ENCODE data around the gene SRPK2.
"Not testable (repeated sequence)": the region's sequence is repeated elsewhere in the genome, so short reads cannot be mapped to it uniquely, and the experiment has no call there.

The SRPK2 gene

DNA sequence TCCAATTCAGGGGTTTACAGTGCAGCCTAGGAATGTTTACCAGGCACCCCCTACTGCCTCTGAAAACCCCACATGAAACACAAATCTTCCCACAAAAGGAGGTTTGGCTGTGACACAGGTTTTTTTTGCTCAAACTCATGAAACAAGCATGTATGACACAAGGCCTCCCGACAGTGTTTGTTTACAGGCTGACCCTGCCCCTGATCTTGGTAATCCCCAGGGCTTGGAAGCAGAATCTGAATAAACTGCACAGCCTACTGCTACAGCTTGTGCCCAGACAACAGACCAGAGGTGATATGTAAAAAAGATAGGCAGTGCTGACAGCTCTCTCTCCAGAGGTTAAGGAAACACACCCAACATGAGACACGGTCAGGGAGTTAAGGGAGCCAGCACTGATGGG is 190.5 kb downstream of the SRPK2 start:
- Mint-ChIP-seq H3K27ac (no peak overlapping the region), H3K9me3 (no peaks in the 10 kb centered on the region), H3K4me3 (no peak overlapping the region), H3K4me1 (peaks cover 10% of the 10 kb centered on the region), H3K27me3 (no peaks in the 10 kb centered on the region)
- DNase-seq (no peak), ATAC-seq (no peak)

DNA sequence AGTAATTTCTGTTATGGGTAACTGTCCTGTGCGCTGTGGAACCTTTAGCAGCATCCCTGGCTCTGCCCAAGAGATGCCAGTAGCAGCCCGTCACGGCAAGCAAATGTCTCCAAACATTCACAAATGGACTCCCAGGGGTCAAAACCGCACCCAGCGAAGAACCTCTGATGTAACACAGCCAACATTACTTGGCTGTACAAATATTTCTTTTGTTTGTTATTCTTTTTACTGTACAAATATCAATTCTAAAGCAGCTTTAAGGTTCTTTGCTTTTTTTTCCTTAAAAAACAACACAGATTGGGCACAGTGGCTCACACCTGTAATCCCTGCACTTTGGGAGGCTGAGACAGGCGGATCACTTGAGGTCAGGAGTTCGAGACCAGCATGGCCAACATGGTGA is 192.2 kb downstream of the SRPK2 start:
- Mint-ChIP-seq H3K27me3 (no peaks in the 10 kb centered on the region), H3K9me3 (no peaks in the 10 kb centered on the region), H3K4me1 (peaks cover 10% of the 10 kb centered on the region), H3K27ac (no peak overlapping the region), H3K4me3 (no peak overlapping the region)
- DNase-seq, result no peak
- ATAC-seq, result no peak

DNA sequence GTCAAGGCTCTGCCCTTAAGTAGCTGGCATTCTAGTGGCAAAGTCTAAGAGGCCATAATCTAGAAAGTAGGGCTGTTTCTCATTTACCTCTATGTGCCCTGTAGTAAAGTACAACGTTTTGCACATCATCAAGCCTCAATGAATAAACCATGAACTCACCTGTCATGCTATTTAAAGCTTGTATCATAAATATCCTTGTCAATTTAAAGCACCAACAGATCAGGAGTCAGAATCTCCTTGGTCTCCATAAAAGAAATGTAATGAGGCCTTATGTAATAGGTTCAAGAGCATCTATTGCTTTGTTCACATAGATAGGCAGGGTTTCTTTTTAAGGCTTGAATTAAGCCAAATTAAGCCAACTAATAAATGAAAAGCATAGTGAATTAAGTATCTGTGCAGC is 192.8 kb downstream of the SRPK2 start:
- H3K4me1 Mint-ChIP-seq, result peaks cover 10% of the 10 kb centered on the region
- H3K9me3 Mint-ChIP-seq, result no peaks in the 10 kb centered on the region
- ATAC-seq, result no peak

DNA sequence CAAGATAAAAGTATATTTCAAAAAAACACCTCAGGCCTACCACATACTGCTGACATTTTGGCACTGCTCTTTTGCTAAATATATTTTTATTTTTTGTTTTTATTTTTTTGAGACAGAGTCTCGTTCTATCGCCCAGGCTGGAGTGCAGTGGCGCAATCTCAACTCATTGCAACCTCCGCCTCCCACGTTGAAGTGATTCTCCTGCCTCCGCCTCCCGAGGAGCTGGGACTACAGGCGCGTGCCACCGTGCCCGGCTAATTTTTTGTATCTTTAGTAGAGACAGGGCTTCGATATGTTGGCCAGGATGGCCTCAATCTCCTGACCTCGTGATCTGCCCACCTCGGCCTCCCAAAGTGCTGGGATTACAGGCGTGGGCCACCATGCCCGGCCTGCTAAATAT is 193.8 kb downstream of the SRPK2 start:
- ATAC-seq, result not testable (repeated sequence)

More for the DNA sequence above, 192.8 kb downstream of the SRPK2 start:
- Mint-ChIP-seq H3K27me3 (no peaks in the 10 kb centered on the region), H3K4me3 (no peak overlapping the region), H3K27ac (no peak overlapping the region)
- DNase-seq, result no peak

DNA sequence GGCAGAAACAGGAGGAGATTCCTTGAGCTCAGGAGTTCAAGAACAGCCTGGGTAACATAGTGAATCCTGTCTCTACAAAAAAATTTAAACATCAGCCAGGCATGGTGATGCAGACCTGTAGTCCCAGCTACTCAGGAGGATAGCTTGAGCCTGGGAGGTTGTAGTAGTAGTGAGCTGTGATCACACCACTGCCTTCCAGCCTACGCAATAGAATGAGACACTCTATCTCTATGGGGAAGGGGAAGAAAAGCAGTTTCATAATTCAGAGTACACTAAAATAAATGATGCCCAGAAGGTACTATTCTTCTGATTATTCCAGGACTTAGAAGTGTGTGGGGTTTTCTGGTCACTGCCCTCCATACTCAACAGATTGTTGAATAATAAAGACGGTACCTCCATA is 197.4 kb downstream of the SRPK2 start:
- Mint-ChIP-seq H3K9me3 (no peaks in the 10 kb centered on the region), H3K4me3 (no peak overlapping the region), H3K27ac (no peak overlapping the region), H3K4me1 (peaks cover 11% of the 10 kb centered on the region), H3K27me3 (no peaks in the 10 kb centered on the region)
- ATAC-seq (no peak), DNase-seq (no peak)

More for the DNA sequence above, 193.8 kb downstream of the SRPK2 start:
- not testable (repeated sequence) for H3K27ac Mint-ChIP-seq, H3K4me3 Mint-ChIP-seq, H3K9me3 Mint-ChIP-seq, DNase-seq, H3K27me3 Mint-ChIP-seq
- peaks cover 10% of the 10 kb centered on the region for H3K4me1 Mint-ChIP-seq

DNA sequence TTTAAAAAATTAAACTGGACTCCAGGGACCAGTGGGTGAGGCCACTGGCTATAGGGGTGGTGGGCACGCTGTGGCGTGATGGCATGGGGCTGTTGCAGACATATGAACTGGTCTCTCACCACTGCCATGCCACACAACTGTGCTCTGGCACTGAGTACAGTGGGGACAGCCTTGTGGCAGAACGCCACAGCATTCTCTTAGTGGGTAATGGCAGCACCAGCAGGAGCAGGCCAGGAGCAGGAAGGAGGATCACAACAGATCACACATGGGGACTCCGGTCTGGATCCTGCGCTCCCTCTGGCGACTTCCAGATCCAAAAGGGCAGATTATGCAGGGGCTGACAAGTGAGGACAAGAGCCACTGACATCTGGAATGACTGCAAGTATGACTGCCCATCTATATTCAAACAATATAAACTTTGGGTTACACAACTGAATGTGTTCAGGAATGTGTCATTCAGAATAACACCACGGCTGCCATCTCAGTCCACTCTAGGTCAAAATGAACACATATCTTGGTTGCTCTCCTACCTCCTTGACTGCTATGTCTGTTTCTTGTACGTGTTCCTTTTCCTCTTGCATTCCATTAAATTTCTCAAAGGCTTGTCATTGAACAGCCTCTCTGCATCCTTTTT is 198.7 kb downstream of the SRPK2 start:
- ATAC-seq (no peak), DNase-seq (no peak)
- Mint-ChIP-seq H3K4me1 (peaks cover 11% of the 10 kb centered on the region), H3K9me3 (no peaks in the 10 kb centered on the region), H3K4me3 (no peak overlapping the region), H3K27ac (no peak overlapping the region), H3K27me3 (no peaks in the 10 kb centered on the region)

DNA sequence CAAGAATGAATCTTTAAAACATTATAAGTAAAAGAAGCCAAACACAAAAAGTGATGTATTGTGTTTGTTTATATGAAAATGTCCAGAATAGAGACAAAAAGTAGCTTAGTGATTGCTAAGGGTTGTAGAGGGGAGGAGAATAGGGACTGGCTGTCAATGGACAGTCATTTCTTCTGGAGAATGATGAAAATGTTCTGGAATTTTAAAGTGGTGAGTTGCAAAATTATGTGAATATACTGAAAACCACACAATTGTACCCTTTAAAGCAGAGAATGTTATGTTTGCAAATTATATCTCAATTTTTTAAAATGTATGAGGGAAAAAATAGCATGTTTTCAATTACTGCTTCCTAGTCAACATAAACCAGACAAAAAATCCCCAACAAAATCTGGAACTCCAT is 200.5 kb downstream of the SRPK2 start:
- no peak for ATAC-seq
- Mint-ChIP-seq H3K27me3 (no peaks in the 10 kb centered on the region), H3K4me3 (no peak overlapping the region), H3K9me3 (no peaks in the 10 kb centered on the region), H3K27ac (no peak overlapping the region), H3K4me1 (peaks cover 11% of the 10 kb centered on the region)
- no peak for DNase-seq

DNA sequence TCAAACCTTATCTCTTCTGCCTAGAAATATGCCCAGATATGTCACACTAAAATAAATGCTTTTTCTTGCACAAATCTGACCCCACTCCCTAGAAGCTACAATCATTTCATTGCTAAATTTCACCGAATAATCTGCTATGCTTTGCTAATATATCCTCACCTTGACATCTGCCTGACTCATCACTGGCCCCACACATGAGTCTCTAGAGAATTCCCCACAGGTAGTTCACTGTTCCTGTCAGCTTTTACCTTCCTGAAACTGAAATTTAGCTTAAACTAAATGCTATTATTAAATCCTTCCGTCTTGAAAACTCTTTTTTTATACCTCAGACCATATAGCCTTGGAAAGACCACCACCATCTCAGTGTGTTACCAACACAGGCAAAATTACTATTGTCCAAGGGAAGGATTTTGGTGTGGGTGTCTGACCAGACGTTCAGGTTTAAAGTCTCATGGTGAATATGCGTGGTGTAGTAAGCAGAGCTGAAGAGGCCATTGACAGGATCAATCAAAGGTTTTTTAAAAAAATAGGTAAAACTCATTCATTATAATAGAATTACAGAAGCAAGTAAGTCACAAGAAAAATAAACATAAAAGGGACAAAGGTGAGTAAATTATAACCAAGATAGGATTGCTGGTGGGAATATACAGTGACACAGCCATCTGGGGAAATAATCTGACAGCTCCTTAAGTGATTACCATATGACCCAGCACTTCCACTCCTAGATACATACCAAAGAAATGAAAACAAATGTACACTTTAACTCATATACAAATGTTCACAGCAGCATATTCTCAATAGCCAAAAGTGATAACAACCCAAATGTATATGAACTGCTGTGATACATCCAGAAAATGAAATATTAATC is 201.2 kb downstream of the SRPK2 start:
- H3K9me3 Mint-ChIP-seq, result no peaks in the 10 kb centered on the region
- no peak overlapping the region for H3K27ac Mint-ChIP-seq
- no peak overlapping the region for H3K4me3 Mint-ChIP-seq
- peaks cover 11% of the 10 kb centered on the region for H3K4me1 Mint-ChIP-seq
- DNase-seq (no peak), ATAC-seq (no peak)
- H3K27me3 Mint-ChIP-seq, result no peaks in the 10 kb centered on the region

DNA sequence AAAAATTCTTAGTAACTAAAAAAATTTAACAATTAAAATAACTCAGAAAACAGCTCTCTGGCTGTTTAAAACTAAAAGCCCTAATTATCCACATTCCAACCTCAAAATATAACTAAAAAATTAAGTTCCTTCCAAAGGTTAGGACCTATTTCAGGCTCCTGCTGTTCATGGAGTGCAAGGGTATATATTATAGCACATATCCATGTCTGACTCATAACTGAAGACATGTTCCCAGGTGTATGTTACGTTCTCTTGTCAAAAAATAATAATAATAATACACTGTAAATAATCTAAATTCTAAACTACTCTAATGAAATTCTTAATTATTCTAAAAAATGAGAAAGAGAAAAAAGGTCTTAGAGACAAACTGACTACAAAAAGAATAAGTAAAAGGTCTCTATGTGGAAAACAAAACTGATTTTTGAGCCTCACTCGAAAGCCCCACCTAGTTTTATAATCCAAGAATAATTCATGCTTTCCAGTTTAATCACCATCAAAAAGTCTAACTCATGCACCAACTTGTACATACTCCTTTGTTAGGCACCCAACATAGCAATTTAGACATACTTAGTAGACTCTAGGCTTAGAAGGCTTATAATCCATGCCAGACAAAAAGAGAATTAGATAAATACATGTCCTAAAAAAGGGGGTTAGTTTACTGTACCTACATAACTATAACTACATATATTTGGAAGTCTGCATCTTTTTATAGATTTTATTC is 203.3 kb downstream of the SRPK2 start:
- no peak overlapping the region for H3K4me3 Mint-ChIP-seq
- ATAC-seq (no peak), DNase-seq (no peak)
- H3K27me3 Mint-ChIP-seq, result no peaks in the 10 kb centered on the region
- peaks cover 11% of the 10 kb centered on the region for H3K4me1 Mint-ChIP-seq
- H3K27ac Mint-ChIP-seq, result no peak overlapping the region
- peaks cover 5 to 13% of the 10 kb centered on the region in 2 donors for H3K9me3 Mint-ChIP-seq

DNA sequence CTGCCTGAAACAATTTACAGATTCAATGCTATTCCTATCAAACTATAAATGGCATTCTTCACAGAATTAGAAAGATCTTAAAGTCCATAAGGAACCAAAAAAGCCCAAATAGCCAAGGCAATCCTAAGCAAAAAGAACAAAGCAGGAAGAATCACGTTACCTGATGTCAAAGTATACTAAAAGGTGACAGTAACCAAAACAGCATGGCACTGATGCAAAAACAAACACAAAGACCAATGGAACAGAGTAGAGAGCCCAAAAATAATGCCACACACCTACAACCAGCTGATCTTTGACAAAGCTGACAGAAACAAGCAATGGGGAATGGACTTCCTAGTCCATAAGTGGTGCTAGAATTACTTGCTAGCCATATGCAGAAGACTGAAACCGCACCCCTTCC is 208.7 kb downstream of the SRPK2 start:
- Mint-ChIP-seq H3K4me3 (no peak overlapping the region), H3K27me3 (no peaks in the 10 kb centered on the region), H3K27ac (peak overlapping the region in 1 of 2 donors; percentile 54), H3K9me3 (peaks cover 10 to 19% of the 10 kb centered on the region in 2 donors), H3K4me1 (peaks cover 2% of the 10 kb centered on the region)
- ATAC-seq, result no peak
- no peak for DNase-seq

DNA sequence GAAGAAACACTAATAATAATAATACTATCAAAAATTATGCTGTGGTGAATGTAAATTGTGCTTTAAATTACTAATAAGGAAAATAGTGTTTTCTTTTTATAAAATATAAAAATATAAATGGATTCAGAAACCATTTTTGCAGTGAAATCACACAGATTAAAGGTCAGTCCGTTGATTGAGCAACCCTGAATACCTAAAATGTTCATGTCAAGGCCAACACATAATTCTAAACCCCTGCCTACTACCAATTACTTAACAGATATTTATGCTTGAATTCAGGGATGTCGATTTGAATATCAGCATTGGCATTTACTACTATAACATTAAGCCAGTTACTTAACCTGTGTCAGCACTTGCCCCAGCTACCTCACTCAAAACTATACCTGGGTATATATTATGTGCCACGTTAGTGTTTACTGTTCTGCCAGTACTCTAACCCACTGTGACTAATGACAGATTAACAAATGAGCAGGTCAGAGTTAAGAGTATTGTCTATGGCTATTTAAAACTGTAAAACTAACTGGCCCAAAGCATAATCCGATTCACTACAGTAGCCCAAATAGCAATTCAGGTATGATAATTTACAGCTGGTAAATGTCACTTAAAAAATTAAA is 209.7 kb downstream of the SRPK2 start:
- no peaks in the 10 kb centered on the region for H3K27me3 Mint-ChIP-seq
- ATAC-seq (no peak), DNase-seq (no peak)
- H3K4me1 Mint-ChIP-seq, result peaks cover 10% of the 10 kb centered on the region
- H3K4me3 Mint-ChIP-seq, result no peak overlapping the region
- H3K27ac Mint-ChIP-seq, result no peak overlapping the region
- peaks cover 10 to 19% of the 10 kb centered on the region in 2 donors for H3K9me3 Mint-ChIP-seq

DNA sequence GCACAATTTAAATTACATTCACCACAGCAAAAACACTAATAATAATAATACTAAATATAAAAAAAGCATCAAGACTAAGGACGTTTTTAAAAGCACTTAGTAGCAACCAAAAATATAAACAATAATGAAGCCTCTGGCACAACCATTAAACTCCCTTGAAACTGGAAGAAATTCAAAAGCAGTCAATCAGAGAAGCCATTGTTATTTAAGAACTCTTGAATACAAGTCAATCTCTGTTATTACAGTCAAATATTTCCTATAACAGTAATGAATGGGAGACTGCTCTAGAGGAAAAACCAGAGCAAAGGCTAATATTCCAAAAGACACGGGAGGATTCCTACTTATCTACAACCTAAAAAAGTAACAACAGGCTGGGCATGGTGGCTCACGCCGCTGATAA is 210.5 kb downstream of the SRPK2 start:
- no peak for ATAC-seq
- H3K4me3 Mint-ChIP-seq, result no peak overlapping the region
- H3K9me3 Mint-ChIP-seq, result peaks cover 10 to 19% of the 10 kb centered on the region in 2 donors
- peaks cover 14% of the 10 kb centered on the region for H3K4me1 Mint-ChIP-seq
- H3K27ac Mint-ChIP-seq, result no peak overlapping the region
- no peak for DNase-seq
- H3K27me3 Mint-ChIP-seq, result no peaks in the 10 kb centered on the region

DNA sequence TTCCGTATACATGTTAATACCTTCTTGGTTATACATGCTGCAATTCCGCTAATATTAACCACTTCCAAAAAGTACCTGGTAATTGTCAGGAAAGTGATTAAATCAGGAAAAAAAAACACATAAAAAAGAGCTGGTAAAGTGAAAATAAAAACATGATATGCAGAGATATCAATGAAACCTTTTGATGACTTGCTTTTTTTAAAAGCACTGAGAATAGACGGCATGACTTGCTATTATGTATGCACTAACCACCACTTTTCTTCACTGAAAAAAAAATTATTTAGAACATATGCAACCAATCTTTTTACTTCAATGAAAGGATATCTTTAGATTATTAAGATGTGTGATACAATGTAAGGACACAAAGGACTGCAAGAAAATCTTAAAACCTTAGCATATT is 211.7 kb downstream of the SRPK2 start:
- no peak overlapping the region for H3K27ac Mint-ChIP-seq
- no peaks in the 10 kb centered on the region for H3K27me3 Mint-ChIP-seq
- H3K9me3 Mint-ChIP-seq, result peaks cover 10 to 19% of the 10 kb centered on the region in 2 donors
- no peak for DNase-seq
- no peak for ATAC-seq
- no peak overlapping the region for H3K4me3 Mint-ChIP-seq
- peaks cover 15% of the 10 kb centered on the region for H3K4me1 Mint-ChIP-seq

DNA sequence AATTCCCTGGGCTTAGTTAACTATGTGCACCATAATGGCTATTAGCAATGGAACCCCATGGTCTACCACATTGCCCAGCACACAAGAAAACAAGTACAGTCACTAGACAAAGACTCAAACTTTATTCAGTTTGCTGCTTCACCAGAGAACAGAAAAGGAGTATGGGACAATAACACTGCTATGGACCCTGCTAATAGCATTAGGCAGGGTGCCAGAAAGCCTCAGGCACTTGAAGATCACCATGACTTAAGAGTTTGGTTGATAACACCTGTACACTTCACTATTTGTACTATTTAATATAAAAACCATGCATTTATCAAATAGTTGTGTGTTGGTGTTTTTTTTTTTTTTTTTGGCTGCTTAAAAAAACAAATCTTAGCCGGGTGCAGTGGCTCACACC is 215.1 kb downstream of the SRPK2 start:
- H3K4me3 Mint-ChIP-seq, result no peak overlapping the region
- DNase-seq (no peak), ATAC-seq (no peak)
- H3K9me3 Mint-ChIP-seq, result no peaks in the 10 kb centered on the region
- no peaks in the 10 kb centered on the region for H3K27me3 Mint-ChIP-seq
- no peak overlapping the region for H3K27ac Mint-ChIP-seq
- H3K4me1 Mint-ChIP-seq, result peaks cover 15% of the 10 kb centered on the region

DNA sequence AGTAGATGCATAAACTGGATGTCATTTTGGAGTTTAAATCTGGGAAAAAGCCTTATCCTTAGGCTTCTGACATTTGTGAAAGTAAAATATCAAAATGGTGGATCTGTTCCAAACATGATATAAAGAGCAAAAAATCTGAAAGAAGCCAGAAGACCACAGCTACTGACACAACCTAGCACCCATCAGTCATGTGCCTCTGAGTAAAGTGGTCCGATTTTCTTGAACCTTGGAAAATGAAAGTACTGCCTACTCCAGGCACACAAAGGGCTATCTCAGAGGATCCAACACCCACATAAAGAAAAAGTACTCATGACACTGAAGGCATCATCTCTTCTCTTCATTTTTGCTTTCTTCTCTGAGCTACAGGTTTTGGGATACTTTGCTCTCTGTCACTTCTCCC is 224.0 kb downstream of the SRPK2 start:
- ATAC-seq, result no peak
- Mint-ChIP-seq H3K27ac (no peak overlapping the region), H3K4me1 (no peaks in the 10 kb centered on the region), H3K9me3 (no peaks in the 10 kb centered on the region), H3K27me3 (no peaks in the 10 kb centered on the region), H3K4me3 (no peak overlapping the region)
- DNase-seq, result no peak

DNA sequence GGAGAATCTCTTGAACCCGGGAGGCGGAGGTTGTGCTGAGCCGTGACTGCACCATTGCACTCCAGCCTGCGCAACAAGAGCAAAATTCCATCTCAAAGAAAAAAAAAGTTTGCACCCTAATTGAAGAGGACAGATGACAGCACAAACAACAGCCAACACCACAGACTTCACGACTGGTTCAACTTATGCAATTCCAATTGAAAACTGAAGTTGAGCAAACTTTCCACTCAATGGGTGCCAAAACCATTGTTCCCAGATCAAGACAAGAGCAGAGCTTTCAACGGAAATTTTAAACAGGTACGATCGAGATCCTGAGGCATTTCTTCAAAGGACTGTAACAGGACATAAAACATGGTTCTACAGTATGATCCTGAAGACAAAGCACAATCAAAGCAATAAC is 225.0 kb downstream of the SRPK2 start:
- no peaks in the 10 kb centered on the region for H3K27me3 Mint-ChIP-seq
- no peak overlapping the region for H3K27ac Mint-ChIP-seq
- no peaks in the 10 kb centered on the region for H3K4me1 Mint-ChIP-seq
- ATAC-seq (no peak), DNase-seq (no peak)
- no peaks in the 10 kb centered on the region for H3K9me3 Mint-ChIP-seq
- H3K4me3 Mint-ChIP-seq, result no peak overlapping the region

Measured in stimulated activated naive CD8-positive, alpha-beta T cell treated with anti-CD3 and anti-CD28 coated beads, Interleukin-15, amount 100 ng/mL, for 72 hours (primary cell).